Activated naive CD4-positive, alpha-beta T cell treated with Interleukin-2 at 50 U/mL for 16 hours (primary cell): ENCODE measurements around the gene PTPN3.

Source experiments
- DNase-seq: peaks from one replicate; pipeline ENCODE4 v3.0.0-alpha.2; 2020

PTPN3 gene

GRCh38 chr9:109504689-109505088 is 6.6 kb upstream of the PTPN3 start:
- no peak for DNase-seq

- no peak for DNase-seq
These were observed 2.4 kb upstream of the PTPN3 start for GRCh38 chr9:109500421-109500974.

- DNase-seq, result no peak
These were observed 1.7 kb upstream of the PTPN3 start for GRCh38 chr9:109499631-109500410.

GRCh38 chr9:109499093-109499630 is 1.1 kb upstream of the PTPN3 start:
- no peak for DNase-seq

GRCh38 chr9:109497226-109498153 is 617 bp downstream of the PTPN3 start:
- DNase-seq, result no peak

- DNase-seq, result no peak
These were observed 1.3 kb downstream of the PTPN3 start for GRCh38 chr9:109496841-109497225.

- no peak for DNase-seq
These were observed 1.9 kb downstream of the PTPN3 start for GRCh38 chr9:109496218-109496617.

- DNase-seq, result no peak
These were observed 4.5 kb downstream of the PTPN3 start for GRCh38 chr9:109493648-109494047.

- DNase-seq, result no peak
These were observed 6.5 kb downstream of the PTPN3 start for GRCh38 chr9:109491590-109491989.

GRCh38 chr9:109488791-109489492 is 9.2 kb downstream of the PTPN3 start:
- DNase-seq, result no peak

- DNase-seq, result no peak
These were observed 9.8 kb downstream of the PTPN3 start for GRCh38 chr9:109488351-109488750.

- DNase-seq, result no peak
These were observed 10.9 kb downstream of the PTPN3 start for GRCh38 chr9:109487247-109487646.

- DNase-seq, result no peak
These were observed 14.2 kb downstream of the PTPN3 start for GRCh38 chr9:109483744-109484429.

- DNase-seq, result no peak
These were observed 15.7 kb downstream of the PTPN3 start for GRCh38 chr9:109482391-109482916.

- DNase-seq, result no peak
These were observed 16.3 kb downstream of the PTPN3 start for GRCh38 chr9:109481856-109482255.

- no peak for DNase-seq
These were observed 18.3 kb downstream of the PTPN3 start for GRCh38 chr9:109479822-109480221.

GRCh38 chr9:109478665-109479380 is 19.3 kb downstream of the PTPN3 start:
- DNase-seq, result no peak

GRCh38 chr9:109478051-109478563 is 20.0 kb downstream of the PTPN3 start:
- no peak for DNase-seq

- no peak for DNase-seq
These were observed 20.7 kb downstream of the PTPN3 start for GRCh38 chr9:109477258-109478050.

GRCh38 chr9:109476642-109477257 is 21.4 kb downstream of the PTPN3 start:
- no peak for DNase-seq
